Measurements from ENCODE around the gene YAF2.
A peak's percentile ranks its signal among the peaks of the same experiment; 100 is the strongest.

YAF2 gene

GRCh38 chr12:42172441-42173210 lies 65.4 kb downstream of the YAF2 start:
- DNase-seq (ENCODE audit: low spot score in 2 of 2), result no peak
- in situ Hi-C loops (cut with MboI; ENCODE audit: low sequenced_read_pairs), result no loop called here

GRCh38 chr12:42167711-42168110 lies 70.3 kb downstream of the YAF2 start:
- in situ Hi-C loops (cut with MboI; ENCODE audit: low sequenced_read_pairs), result no loop called here
- H3K9me3 ChIP-seq, result no peaks in the 10 kb centered on the region
- no peaks in the 10 kb centered on the region for H3K36me3 ChIP-seq (replicated peaks)
- H3K27me3 ChIP-seq (ENCODE audit: low read depth), result no peaks in the 10 kb centered on the region
- H3K4me3 ChIP-seq, result no peak overlapping the region
- DNase-seq (ENCODE audit: low spot score in 2 of 2), result no peak
- no peaks in the 10 kb centered on the region for H3K4me1 ChIP-seq

More at GRCh38 chr12:42172441-42173210, 65.4 kb downstream of the YAF2 start:
- no peak overlapping the region for H3K4me3 ChIP-seq
- peaks cover 7% of the 10 kb centered on the region for H3K4me1 ChIP-seq
- no peaks in the 10 kb centered on the region for H3K27me3 ChIP-seq (ENCODE audit: low read depth)
- no peaks in the 10 kb centered on the region for H3K9me3 ChIP-seq
- H3K36me3 ChIP-seq (replicated peaks), result no peaks in the 10 kb centered on the region

GRCh38 chr12:42166501-42166900 lies 71.5 kb downstream of the YAF2 start:
- Histone ChIP-seq H3K4me3 (no peak overlapping the region), H3K4me1 (no peaks in the 10 kb centered on the region), H3K27me3 (ENCODE audit: low read depth) (no peaks in the 10 kb centered on the region), H3K36me3 (replicated peaks) (no peaks in the 10 kb centered on the region), H3K9me3 (no peaks in the 10 kb centered on the region)
- DNase-seq (ENCODE audit: low spot score in 2 of 2), result no peak
- in situ Hi-C loops (cut with MboI; ENCODE audit: low sequenced_read_pairs), result no loop called here

GRCh38 chr12:42163913-42164312 lies 74.1 kb downstream of the YAF2 start:
- Histone ChIP-seq H3K36me3 (replicated peaks) (peaks cover 11% of the 10 kb centered on the region), H3K4me1 (no peaks in the 10 kb centered on the region), H3K27me3 (ENCODE audit: low read depth) (no peaks in the 10 kb centered on the region), H3K9me3 (no peaks in the 10 kb centered on the region), H3K4me3 (no peak overlapping the region)
- DNase-seq (ENCODE audit: low spot score in 2 of 2), result no peak
- in situ Hi-C loops (cut with MboI; ENCODE audit: low sequenced_read_pairs), result no loop called here

- peaks cover 11% of the 10 kb centered on the region for H3K36me3 ChIP-seq (replicated peaks)
- in situ Hi-C loops (cut with MboI; ENCODE audit: low sequenced_read_pairs), result no loop called here
- H3K27me3 ChIP-seq (ENCODE audit: low read depth), result no peaks in the 10 kb centered on the region
- no peak for DNase-seq (ENCODE audit: low spot score in 2 of 2)
- H3K4me3 ChIP-seq, result no peak overlapping the region
- H3K9me3 ChIP-seq, result no peaks in the 10 kb centered on the region
- no peaks in the 10 kb centered on the region for H3K4me1 ChIP-seq
Measured at GRCh38 chr12:42162965-42163364, 75.1 kb downstream of the YAF2 start.

GRCh38 chr12:42162193-42162592 lies 75.9 kb downstream of the YAF2 start:
- in situ Hi-C loops (cut with MboI; ENCODE audit: low sequenced_read_pairs), result no loop called here
- H3K36me3 ChIP-seq (replicated peaks), result peaks cover 11% of the 10 kb centered on the region
- no peaks in the 10 kb centered on the region for H3K27me3 ChIP-seq (ENCODE audit: low read depth)
- H3K4me1 ChIP-seq, result no peaks in the 10 kb centered on the region
- H3K9me3 ChIP-seq, result no peaks in the 10 kb centered on the region
- no peak for DNase-seq (ENCODE audit: low spot score in 2 of 2)
- no peak overlapping the region for H3K4me3 ChIP-seq

GRCh38 chr12:42161529-42161928 lies 76.5 kb downstream of the YAF2 start:
- H3K9me3 ChIP-seq, result no peaks in the 10 kb centered on the region
- no peaks in the 10 kb centered on the region for H3K27me3 ChIP-seq (ENCODE audit: low read depth)
- H3K4me3 ChIP-seq, result no peak overlapping the region
- DNase-seq (ENCODE audit: low spot score in 2 of 2), result no peak
- in situ Hi-C loops (cut with MboI; ENCODE audit: low sequenced_read_pairs), result no loop called here
- no peaks in the 10 kb centered on the region for H3K4me1 ChIP-seq
- peaks cover 11% of the 10 kb centered on the region for H3K36me3 ChIP-seq (replicated peaks)

GRCh38 chr12:42156232-42156631 lies 81.8 kb downstream of the YAF2 start:
- in situ Hi-C loops (cut with MboI; ENCODE audit: low sequenced_read_pairs), result no loop called here
- Histone ChIP-seq H3K9me3 (no peaks in the 10 kb centered on the region), H3K4me3 (no peak overlapping the region), H3K36me3 (replicated peaks) (peaks cover 11% of the 10 kb centered on the region), H3K4me1 (no peaks in the 10 kb centered on the region), H3K27me3 (ENCODE audit: low read depth) (no peaks in the 10 kb centered on the region)
- DNase-seq (ENCODE audit: low spot score in 2 of 2), result no peak

GRCh38 chr12:42145552-42146215 lies 92.4 kb downstream of the YAF2 start:
- H3K4me1 ChIP-seq, result peaks cover 21% of the 10 kb centered on the region
- peak; percentile 29 to 39 for DNase-seq (ENCODE audit: low spot score in 2 of 2)
- in situ Hi-C loops (cut with MboI; ENCODE audit: low sequenced_read_pairs), result loop anchor here (5.0 to 25.0 kb wide), 2 partner anchors 87 to 417 kb away; no protein-coding TSS in a partner anchor
- no peak overlapping the region for H3K4me3 ChIP-seq
- no peaks in the 10 kb centered on the region for H3K27me3 ChIP-seq (ENCODE audit: low read depth)
- H3K9me3 ChIP-seq, result no peaks in the 10 kb centered on the region
- H3K36me3 ChIP-seq (replicated peaks), result no peaks in the 10 kb centered on the region

- H3K4me1 ChIP-seq, result peaks cover 21% of the 10 kb centered on the region
- no peak for DNase-seq (ENCODE audit: low spot score in 2 of 2)
- H3K9me3 ChIP-seq, result no peaks in the 10 kb centered on the region
- peak overlapping the region; percentile 56 for H3K4me3 ChIP-seq
- H3K27me3 ChIP-seq (ENCODE audit: low read depth), result no peaks in the 10 kb centered on the region
- H3K36me3 ChIP-seq (replicated peaks), result no peaks in the 10 kb centered on the region
- in situ Hi-C loops (cut with MboI; ENCODE audit: low sequenced_read_pairs), result loop anchor here (5.0 to 25.0 kb wide), 2 partner anchors 87 to 417 kb away; no protein-coding TSS in a partner anchor
Measured at GRCh38 chr12:42145197-42145549, 92.9 kb downstream of the YAF2 start.

- Histone ChIP-seq H3K4me3 (peak within 1 kb of the TSS; percentile 56), H3K27me3 (ENCODE audit: low read depth) (no peaks in the 10 kb centered on the region), H3K4me1 (peaks cover 21% of the 10 kb centered on the region), H3K9me3 (no peaks in the 10 kb centered on the region), H3K36me3 (replicated peaks) (no peaks in the 10 kb centered on the region)
- in situ Hi-C loops (cut with MboI; ENCODE audit: low sequenced_read_pairs), result loop anchor here (5.0 to 25.0 kb wide), 2 partner anchors 88 to 418 kb away; no protein-coding TSS in a partner anchor
- peak; percentile 84 to 94 for DNase-seq (ENCODE audit: low spot score in 2 of 2)
Measured at GRCh38 chr12:42144408-42145196, 93.4 kb downstream of the YAF2 start, which contains the start of gene GXYLT1. TSS of gene GXYLT1 (minus strand) at chr12:42144874. CDS start at chr12:42144646, 228 bp downstream.

- in situ Hi-C loops (cut with MboI; ENCODE audit: low sequenced_read_pairs), result loop anchor here (25.0 kb wide), 1 partner anchor 418 kb away; no protein-coding TSS in a partner anchor
- DNase-seq (ENCODE audit: low spot score in 2 of 2), result peak in 1 of 2 experiments; percentile 43
- Histone ChIP-seq H3K27me3 (ENCODE audit: low read depth) (no peaks in the 10 kb centered on the region), H3K4me1 (peaks cover 21% of the 10 kb centered on the region), H3K9me3 (no peaks in the 10 kb centered on the region), H3K4me3 (peak overlapping the region; percentile 56), H3K36me3 (replicated peaks) (no peaks in the 10 kb centered on the region)
Measured at GRCh38 chr12:42144158-42144407, 94.0 kb downstream of the YAF2 start.

GRCh38 chr12:42143452-42144157 lies 94.4 kb downstream of the YAF2 start:
- Histone ChIP-seq H3K9me3 (no peaks in the 10 kb centered on the region), H3K4me3 (peak overlapping the region; percentile 56), H3K36me3 (replicated peaks) (no peaks in the 10 kb centered on the region), H3K4me1 (peaks cover 21% of the 10 kb centered on the region), H3K27me3 (ENCODE audit: low read depth) (no peaks in the 10 kb centered on the region)
- in situ Hi-C loops (cut with MboI; ENCODE audit: low sequenced_read_pairs), result loop anchor here (25.0 kb wide), 1 partner anchor 419 kb away; no protein-coding TSS in a partner anchor
- peak; percentile 16 to 24 for DNase-seq (ENCODE audit: low spot score in 2 of 2)

All from HAP-1 (cell line).